Stimulated activated CD8-positive, alpha-beta memory T cell treated with anti-CD3 and anti-CD28 coated beads, Interleukin-2, amount 100 ng/mL, for 1 hour (primary cell): ENCODE results near the gene LRIG1.

Experiments used
- DNase-seq, 2 donors: peaks; one replicate each; pipeline ENCODE4 v3.0.0-alpha.2; 2020; ENCODE audit warnings: low read depth in 2 of 2

Gene LRIG1

DNA sequence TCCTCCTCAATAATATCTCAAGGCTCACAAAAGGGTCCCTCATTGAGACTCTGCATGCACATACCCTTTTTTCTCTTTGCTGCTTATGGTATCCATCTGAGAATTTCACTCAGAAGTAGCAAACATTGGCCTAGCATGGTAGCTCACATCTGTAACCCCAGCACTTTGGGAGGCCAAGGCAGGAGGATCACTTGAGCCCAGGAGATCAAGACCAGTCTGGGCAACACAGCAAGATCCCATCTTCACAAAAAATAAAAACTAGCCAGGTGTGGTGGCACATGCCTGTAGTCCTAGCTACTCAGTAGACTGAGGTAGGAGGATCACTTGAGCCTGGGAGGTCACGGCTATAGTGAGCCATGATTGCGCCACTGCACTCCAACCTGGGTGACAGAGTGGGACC lies 11.7 kb downstream of the LRIG1 start:
- no peak for DNase-seq

DNA sequence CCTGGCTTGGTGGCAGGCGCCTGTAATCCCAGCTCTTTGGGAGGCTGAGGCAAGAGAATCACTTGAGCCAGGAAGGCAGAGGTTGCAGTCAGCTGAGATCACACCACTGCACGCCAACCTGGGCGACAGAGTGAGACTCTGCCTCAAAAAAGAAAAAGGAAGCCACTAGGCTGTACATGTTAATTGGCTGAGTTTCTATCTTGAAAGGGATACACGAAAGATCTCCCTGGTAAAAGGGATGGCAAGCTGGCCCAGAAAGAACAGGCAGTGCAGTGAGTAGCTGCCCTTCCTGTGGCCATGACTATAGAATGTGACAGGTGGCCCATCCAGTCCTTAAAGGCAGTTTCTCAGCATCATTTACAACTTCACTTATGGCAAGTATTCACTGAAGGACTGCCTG lies 12.3 kb downstream of the LRIG1 start:
- no peak for DNase-seq

DNA sequence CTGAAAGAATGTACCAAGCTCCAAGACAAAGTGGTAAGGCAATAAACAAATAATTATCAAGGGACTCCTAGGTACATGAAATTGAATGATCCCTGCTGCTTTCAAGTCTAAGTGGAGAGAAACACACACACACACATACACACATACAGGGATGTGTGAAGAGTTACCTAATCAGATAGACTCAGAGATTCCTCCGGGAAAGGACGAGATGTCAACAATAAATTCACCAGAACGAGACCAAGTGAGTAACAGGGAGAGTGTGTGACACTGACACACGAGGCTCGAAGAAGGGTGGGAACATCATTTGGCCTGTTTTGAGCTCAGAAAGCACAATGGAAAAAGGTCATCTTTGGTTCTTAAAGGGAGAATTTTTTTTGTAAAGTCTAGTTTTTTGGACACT lies 13.4 kb downstream of the LRIG1 start:
- DNase-seq, result no peak

DNA sequence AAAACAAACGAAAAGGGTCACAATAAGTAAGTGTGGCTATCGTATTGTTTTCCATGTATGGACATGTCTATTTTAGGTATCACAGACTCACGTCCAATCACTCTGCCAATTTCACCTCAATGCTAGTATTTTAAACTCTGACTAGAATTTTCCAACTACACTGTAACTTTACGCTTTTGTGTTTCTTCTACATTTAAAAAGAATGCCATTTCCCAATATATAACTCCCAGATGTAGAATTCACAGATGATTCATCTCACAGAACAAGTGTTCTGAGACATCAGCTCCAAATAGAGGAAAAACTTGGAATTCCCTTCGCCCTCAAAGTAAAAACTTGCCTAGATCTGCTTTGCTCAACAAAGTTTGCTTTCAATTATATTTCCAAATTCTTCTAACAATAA lies 14.2 kb downstream of the LRIG1 start:
- DNase-seq, result no peak

DNA sequence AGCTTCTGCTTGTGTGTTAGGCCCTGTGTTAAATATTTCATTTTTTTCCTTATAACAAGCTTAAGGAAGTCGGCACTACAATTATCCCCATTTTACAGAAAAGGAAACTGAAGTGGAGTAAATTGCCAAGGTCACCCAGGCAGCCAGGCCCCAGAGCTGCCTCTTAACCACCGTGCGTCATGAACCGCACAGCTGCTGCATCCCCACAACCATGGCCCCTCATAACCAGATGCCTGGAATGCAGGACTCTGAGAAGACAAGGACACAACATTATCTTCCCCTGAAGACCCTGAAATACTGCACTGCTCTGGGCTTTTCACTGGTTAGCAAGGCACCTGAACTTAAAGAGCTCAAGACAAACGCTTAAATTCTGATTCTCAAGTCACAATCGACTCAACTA lies 14.6 kb downstream of the LRIG1 start:
- DNase-seq, result no peak

DNA sequence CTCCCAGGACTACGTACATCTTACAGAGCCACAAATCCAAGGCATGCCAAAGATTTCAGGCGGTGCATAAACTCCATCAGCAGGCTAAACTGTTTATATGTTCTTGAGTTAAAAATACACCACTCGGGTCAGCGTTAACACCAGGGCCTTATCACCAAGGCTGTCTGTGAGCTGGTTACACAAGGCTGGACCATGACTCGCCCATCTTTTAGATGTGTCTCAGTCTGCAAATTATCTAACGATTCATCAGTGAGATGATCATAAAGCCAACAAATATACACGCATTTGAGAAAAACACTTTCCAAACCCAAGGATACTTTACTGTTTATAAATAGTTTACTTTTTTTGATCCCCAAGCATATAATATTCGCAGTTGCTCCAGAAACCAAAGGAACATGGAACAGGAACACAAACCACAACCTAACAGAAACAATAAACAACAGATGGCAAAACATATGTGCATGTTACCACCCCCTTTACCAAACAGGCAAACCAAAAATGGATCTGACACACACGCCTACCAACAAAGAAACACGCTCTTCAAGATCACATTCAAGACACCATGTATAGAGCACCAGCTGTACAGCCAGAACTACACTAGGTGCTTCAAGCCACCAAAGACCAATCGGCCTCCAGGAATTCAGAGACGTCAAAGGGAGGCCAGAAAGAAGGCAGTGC lies 15.4 kb downstream of the LRIG1 start:
- DNase-seq, result no peak

DNA sequence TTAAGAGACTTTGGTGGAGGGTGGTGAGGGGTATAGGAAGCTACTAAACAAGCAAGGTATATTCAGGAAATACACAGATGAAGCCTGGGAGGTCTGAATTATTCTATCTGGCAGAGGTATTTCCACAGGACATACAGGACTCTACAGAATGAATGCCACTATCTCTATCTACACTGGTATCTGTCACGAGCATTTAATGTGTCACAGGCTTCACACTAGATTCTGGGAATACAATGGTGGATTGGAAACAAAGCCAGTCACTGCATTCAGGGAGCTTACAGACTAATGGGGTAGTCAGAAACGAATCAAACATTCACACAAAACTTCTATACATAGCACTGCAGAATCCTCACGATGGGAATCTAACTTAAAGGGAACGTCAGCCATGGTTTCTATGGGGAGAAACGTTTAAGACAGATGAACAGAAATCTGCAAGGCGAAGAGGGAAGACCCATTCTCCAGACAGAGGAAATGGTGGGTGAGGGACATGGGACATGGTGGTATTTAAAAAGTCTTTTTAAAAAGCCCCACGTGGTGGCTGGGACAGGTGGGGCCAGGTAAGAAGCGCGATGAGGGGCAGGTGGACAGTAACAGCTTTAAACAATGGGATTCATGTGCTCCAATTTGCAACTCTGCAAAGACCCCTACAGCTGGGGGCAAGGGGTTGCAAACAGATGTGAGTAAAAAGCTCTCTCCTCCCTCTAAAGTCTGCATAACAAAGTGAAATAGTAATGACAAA lies 16.5 kb downstream of the LRIG1 start:
- DNase-seq, result no peak

DNA sequence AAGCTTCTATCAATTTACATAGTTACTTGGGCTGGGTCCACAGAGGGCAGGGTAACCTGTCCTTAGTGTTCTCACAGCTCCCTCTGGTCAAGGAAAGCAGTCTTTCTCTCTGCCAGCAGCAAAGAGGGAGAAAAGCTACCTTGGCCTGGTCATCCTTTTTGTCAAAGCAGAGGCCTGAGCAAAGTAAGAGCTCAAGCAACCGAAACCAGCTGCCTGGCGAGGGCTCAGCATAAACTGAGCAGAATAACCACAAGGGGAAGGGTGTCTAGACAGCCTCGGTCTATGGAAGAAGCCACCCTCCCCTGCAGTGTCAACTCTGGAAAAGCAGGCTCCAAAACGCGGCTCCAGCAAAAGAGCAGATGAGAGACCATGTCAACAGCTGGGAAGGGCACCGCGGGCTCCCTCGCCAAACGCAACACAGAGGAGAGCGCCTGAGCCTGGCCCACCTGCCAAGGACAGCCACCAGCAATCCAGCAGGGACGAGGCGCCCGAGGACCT lies 17.4 kb downstream of the LRIG1 start:
- no peak for DNase-seq

DNA sequence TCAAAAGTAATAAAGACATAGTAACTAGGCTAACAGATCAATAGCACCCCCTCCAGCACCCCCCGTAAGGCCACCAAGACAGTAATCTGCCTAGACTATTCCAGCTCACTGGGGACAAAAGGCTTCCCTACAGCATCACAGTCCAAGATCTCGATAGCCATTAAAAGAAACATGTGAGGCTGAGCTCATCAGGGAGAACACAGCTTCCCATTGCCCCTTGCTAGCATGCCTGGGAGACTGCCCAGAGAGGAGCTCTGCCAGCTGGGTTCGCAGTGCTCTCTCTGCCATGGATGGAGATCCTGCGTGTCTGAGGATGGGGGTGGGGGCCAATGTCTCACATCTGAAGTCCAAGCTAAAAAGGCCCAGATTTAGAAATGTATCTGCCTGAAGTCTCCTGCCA lies 17.8 kb downstream of the LRIG1 start:
- no peak for DNase-seq

DNA sequence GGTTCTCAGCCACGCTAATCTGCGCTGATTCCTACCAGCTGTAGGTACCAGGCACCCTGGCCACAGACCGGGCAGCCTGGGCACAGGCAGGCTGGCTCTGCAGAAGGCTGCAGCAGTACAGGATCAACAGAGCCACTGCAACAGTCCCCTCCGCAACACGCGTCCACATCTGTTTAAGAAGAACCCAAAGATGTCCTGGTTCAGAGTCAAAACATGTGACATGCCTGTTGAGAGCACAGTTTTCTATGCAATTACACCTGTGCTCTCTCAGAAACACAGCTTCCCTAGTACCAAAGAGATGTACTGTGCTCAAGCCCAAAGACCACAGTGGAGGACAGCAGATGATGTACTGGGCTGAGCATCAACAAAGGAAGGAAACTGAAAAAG lies 18.8 kb downstream of the LRIG1 start:
- no peak for DNase-seq

DNA sequence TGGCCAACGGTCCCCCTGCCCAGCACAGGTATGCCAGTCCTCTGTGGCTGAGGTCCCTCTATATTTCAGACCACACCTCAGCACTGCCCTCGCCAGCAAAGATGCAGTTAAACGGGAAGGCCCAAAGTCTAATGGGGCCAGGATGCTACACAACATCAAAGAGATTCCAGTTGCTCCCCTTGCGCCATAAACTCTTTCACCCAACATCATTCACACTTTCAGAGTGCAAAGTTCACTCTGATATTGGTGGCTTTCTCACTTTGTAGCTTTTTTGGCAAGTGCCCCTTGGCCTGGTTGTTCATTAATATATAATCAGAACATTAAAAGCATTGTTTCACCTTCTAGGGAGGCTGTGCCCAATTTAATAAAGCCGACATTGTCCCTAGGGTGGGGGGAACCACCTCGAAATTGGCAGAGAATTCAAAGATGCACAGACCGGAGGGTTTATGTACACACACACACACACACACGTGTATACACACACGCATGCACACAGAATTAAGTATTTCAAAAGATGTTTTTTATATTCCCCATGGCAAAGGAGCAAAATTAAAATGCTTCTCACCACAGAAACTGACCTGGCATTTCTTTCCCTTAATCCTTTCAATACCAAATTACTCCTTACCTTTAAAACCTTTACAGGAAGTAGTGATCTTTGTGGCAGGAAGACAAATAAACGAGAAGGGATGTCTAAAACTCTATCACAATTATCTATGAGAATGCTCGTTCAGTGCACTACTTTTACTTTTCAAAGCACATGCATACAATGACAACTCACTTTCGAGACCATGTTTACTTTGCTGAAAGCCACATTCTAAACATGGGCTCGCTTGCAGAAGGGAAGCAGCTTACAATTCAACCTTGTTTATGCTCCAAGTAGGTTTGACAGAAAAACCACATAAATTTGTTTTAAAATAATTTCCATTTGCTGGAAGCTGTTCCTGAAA lies 19.5 kb downstream of the LRIG1 start:
- no peak for DNase-seq

DNA sequence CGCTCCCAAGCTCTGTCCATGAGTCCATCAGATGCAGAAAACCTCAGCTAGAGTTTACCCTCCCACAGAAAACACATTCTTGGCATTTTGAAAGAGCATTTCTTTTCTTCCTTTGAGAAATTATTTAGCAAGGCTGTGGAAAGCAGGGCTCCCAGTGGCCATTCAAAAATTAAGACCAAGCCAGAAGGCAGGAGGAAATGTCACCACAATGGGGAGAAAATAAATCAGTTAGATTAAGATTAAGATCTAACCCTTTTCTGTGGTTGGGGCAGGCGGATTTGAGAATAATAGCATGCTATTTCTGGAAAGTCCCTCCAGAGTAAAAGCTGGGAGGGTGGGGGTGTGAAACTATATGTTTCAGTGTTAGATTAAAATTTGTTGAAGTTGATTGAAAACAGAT lies 20.2 kb downstream of the LRIG1 start:
- DNase-seq, result no peak

DNA sequence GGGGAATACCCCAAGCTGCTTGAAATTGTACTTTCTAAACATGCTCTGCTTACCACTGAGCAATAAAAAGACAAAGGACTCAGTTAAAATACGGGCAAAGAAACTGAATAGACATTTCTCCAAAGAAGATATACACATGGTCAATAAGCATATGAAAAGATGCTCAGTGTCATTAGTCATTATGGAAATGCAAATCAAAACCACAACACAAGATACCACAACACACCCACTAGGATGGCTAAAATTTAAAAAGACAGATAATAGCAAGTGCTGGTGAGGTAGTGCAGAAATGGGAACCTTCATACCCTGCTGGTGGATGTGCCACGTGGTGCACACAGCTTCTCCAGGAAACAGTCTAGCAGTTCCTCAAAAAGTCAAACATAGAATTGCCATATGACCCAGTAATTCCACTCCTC lies 21.3 kb downstream of the LRIG1 start:
- no peak for DNase-seq

DNA sequence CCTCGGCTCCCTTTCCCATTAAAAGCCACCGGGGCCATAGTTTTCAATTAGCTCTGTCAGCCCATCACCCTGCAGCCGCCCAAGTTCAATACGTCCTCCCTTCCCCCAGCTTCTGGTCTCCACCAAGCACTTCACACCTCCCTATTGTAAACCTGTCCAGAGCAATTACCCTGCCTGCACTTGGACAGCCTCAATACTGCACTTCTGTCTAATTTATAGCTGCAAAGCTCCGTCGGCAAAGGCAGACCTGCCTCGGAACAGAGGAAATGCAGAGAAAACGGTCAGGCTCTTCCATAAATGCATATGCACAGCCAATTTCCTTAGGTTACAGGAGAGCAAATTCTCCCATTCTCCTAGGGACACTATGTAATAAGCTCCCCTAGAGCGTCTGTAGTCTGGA lies 21.9 kb downstream of the LRIG1 start:
- DNase-seq, result no peak

DNA sequence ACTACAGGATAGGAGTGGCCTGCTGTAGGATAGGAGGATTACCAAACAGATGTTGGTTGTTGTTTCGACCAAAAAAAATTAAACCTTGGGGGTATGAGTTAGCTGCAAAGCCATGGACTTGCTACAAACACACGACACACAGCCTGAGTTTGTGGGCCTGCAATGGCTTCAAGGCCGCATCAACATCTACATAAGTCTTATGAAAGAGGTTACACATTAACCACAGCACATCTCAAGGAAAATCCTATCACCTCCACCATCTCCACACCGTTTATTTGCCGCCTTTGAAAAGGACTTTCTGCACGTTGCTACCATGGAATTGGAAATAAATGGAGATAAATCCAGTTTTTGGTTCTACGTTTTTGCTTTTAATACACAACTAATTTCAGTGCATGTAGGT lies 23.0 kb downstream of the LRIG1 start:
- no peak for DNase-seq

DNA sequence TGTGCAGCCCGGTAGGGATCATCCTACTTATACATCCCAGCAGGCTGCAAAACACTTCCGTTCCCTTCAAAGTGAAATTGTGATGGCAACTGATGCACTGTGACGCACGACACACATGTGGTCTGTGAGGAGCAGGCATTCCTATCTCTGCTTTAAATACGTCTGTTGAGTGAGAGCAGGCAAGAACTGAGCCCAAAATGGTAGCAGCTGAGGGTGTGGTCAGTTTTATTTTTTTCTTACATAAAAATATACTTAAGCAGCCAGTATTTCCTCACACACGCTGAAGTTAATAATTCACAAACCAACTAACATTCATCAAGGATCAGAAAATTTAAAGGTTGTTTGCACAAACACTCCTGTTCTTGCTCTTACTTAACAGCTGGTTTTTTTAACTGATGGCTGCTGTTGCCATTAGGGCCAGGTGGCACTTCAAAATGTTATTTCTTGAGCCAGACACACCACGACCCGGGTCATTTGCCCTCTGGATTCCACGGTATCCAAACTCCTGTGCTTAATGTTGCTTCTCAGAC lies 23.9 kb downstream of the LRIG1 start:
- no peak for DNase-seq

DNA sequence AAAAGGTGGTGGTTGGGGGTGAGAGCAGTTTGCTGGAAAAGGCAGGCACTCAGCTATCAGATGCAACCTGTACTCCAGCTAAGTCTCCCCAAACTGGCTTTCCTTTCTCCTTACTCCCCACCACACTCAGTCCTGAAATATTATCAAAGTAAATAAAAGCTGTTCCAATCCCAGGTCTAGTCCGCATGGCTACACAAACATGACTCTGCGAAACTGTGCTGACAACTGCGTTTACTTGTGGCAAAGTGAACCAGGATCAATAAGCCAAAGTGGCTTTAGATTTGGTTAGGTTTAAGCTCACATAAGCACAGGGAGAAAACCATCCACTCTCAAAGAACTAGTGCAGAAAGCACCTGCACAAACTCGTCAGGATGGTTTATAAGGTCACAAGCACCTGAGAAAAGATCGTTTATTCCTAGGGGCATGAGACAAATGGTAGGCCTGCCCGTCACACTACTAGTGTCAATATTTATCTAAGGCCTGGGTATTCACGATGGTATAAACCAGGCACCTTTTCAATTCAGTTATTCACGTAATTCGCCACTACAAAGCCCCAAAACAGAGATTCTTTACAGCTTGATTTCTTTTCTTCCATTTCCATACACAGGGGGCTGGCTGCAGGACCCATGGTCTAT lies 25.3 kb downstream of the LRIG1 start:
- DNase-seq, result no peak

DNA sequence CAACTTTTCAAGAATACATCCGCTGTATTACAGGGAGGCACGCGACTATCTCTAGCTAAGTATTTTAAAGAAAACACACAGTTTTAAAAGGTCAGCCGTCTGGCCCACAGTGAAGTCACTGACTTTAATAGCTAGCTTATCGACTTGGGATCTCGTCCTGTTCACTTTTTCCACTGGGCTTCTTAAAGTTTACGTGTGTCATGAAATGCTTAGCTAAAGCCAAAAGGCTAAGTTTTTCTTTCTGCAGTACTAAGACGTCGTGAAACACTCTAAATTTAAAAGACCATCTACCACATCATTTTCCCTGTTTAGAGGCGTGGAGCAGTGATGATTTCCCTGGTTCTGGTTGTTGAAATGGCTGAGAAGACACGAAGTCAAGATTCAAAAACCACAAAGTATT lies 27.1 kb downstream of the LRIG1 start:
- no peak for DNase-seq

DNA sequence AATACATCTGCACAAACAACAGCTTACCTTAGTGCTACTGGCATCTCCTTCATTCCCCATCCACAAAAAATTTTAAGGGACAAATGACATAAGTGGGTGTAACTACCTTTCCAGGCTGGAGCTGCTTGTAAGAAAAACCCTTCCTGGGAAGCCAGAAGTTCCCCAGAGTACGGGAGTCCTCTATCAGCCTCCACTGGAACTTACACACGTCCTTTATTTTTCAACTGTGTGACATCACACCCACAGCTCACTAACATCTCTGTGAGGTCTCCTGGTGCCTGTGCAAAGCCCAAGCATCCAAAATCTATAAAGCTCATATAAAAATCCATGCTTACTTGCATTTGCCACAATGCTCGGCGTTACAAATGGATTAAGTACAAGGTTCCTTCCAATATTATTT lies 27.6 kb downstream of the LRIG1 start:
- DNase-seq, result no peak

DNA sequence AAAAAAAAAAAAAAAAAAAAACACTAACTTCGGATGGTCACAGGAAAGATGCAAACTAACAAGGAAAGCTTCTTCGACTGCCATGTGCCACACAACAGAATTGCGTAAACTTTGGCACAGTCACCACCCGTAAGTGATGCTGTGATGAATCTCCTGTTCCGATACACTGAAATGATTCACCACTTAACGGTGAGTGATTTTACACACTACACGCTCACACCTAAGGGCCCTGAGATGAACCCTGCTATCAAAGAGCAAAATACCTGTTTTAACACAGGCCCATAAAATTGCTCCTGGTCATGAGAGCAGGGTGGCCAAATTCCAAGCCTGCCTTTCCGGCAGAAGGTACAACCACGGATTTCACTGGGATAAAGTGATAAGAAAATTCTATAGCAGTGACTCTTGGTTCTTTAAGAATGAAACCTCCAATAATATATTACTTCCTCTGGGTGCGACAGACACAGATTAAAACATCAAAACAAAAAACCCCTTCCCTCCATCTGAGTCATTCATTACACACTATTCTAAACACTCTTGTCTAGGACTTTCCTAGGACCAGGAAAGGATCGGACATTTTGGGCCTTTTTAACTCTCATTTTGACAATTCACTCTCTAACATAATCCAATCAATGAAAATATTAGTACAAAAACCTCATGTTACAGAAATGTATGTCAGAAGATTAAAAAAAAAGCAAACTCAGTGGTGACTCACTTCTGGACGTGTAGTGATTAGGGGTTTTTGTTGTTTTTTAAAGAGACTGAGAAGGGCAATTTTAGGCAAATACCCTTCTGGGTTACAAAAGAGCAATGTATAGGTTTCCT lies 28.3 kb downstream of the LRIG1 start:
- no peak for DNase-seq
